Measurements from ENCODE around the gene RNF145. TPM values are rescaled to one million over a fixed set of nuclear protein-coding genes. Genes with fewer than 3 reads are reported as not detected.
A peak's percentile ranks its signal among the peaks of the same experiment; 100 is the strongest.
"Not testable (repeated sequence)": the region's sequence is repeated elsewhere in the genome, so short reads cannot be mapped to it uniquely, and the experiment has no call there.

Gene RNF145
- polyA plus RNA-seq, 3 donors, result 107 to 126 (median 118) TPM

DNA sequence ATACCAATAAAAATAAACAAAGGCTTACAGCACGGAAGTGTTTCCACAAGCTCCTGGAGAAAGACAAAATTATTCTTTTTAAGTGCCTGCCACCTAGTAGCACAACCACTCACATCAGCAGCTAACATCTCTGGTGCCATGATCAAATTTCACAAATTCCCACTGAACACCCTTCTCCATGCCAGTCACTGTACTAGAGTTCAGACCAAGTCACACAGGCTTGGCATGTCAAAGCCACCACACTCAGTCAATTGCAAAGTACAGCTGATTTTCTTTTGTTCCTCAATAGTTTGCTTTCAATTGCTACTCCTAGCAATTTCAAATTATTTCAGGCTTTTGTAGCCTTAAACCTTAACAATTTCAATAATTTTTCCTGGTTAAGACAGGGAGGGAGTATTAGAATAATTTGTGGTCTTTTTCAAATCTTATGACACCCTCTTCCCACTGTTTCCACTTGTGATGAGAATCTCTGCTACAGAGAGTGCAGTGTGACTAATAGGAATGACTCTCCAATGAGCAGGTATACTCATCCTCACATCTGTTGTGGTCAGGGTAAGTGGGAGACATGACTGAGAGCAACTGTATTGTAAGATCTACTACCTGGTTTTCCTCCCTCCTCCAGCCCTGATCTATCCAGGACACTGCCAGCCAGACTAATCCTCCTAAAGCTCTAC, 46.2 kb downstream of the RNF145 start:
- no peak for DNase-seq (ENCODE audit: low read depth in 3 of 3, low spot score in 2 of 3)

DNA sequence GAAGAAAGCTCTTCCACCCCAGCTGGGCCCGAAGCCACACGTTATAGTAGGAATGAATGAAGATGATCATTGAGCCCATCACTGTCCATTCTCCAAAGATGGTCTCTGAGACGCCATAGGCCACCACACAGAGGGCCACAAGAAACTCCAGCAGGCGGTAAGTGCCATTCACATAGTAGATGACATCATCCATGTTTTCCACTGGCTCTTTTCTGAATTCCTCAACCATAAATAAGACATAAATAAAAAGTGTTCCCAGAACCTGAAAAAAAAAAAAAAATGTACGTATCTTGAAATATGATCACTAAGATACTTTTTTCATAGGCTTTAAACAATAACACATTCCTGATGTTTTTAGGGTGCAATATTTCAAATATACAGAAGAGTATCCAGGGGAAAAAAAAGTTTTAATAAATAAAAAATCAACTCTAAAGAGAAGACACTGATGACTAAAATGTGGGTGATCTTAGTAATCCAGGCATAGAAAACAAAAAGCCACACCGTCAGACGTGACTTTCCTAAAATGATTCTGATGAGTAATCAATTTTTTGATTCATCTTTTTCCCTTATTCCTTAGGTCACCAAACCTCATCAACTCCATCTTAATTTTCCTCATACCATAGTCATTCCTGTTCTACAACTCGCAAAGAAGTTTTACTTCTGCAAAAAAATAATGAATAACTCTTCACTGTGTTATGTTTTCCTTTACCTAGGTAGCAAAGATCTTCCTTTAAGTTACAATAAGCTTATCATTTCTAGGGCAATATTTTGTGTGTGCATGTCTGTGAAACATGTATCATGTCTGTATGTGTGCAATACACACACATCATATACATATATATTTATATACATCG, 47.8 kb downstream of the RNF145 start:
- no peak for DNase-seq (ENCODE audit: low read depth in 3 of 3, low spot score in 2 of 3)

DNA sequence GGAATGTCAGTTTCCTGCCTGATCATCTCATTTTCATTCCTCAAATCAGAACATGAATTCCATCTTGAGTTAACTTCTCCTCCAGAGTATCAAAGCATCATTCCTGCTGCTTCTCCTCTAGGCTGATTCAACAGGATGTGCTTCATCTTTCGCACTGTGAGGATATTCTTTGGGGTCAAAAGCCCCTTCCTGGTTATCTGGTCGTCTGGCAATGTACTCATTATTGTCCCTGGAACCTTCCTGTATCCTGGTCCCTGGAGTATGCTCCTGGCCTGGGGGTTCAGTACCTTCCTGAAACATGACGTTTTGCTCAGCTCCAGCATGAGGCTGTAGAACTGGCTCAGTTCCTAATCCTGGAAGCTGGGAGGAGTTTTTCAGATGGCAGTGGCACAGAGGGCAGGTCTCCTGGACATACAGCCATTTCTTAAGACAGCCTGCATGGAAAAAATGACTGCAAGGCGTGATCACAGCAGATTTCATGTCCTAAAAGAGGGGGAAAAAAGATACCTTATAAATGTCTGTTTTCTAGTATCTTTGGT, 50.7 kb downstream of the RNF145 start:
- not testable (repeated sequence) for DNase-seq (ENCODE audit: low read depth in 3 of 3, low spot score in 2 of 3)

DNA sequence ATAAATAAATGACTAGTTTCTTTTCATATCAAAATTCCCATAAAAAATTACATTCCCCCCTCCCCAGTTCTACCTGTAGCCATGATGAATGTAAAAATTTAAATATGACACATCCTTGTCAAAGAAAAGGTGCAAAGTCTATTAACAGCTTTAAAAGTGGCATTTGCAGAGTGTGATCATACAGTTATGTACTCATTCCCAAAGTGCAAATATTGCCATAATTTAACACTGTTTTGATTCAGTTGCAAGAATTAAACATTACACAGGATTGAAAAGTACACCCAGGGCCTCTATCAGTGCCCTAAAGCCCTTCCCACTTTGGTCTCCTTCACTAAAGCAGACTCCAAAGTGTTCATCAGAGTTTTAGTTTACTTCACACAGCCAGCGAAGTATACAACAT, 51.8 kb downstream of the RNF145 start:
- DNase-seq (ENCODE audit: low read depth in 3 of 3, low spot score in 2 of 3), result no peak

DNA sequence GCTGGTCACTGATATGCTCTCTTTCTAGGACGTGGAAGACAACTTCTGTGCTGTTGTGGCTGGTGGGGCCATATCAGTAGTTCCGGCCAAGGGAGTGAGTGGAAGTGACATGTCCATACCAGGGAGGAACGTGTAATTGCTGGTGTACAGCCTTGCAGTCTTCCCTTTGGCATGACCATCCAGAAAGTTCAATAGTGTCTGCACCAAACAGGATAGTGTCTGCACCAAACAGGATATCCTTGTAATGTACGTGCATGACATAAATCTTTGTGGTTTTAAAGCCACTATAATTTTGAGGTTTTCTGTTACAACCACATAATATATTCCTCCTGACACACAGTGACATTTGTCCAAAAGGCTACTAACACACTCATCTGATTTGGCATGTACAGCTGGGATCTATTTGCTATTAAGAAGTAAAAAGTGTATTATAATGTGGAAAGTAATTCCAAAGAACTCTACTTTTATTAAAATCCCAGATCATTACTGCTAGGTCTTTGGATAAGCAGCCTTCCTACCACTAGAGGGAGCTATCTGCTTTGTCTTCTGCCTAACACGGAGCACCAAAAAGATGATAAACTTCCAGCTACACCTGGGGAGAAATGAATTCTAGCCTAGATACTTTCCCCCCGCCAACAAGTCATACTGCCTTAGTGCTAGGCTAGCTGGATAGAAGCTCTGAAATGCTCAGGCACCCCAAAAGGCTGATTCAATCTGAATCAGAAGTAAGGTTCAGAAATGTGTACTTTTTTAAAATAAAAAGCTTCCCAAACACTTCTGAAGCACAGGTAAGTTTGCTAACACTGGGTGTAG, 52.7 kb downstream of the RNF145 start:
- DNase-seq (ENCODE audit: low read depth in 3 of 3, low spot score in 2 of 3), result peak; percentile 45 to 62 (median 57)

DNA sequence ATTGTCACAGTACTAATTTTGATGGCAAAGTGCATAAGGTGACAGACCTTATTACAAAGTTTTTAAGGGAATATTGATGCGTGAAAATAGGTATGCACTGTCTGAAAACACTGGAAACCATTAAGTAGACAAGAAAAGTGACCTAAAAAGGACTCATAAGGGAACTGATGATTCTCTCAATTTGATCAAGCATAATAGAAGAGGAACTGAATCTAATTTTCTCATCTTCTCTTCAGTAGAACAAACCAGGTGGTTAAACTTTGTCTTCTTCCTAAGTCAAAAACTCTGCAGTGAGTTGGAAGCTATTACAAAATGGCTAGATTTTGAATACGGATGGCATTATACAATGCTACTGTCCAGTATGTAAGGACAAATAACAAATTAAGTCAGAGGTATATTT, 53.4 kb downstream of the RNF145 start:
- DNase-seq (ENCODE audit: low read depth in 3 of 3, low spot score in 2 of 3), result no peak

DNA sequence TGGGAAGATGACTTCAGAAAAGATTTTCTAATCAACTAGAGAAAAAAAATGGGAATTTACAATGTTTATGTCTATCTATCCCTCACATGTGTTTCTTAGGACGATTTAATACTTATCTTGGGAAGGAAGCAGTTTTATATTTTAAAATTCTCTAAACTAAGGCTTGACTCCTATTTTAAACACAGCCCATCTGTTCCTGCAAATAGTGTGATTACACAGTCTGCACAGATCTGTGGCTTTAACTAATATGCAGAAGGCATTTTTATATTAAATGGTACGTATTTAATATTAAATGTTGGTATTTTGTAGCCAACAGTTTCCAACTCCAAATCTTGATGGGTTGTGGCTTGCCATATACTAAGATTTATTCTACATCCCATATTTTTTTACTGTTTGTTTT, 56.5 kb downstream of the RNF145 start:
- DNase-seq (ENCODE audit: low read depth in 3 of 3, low spot score in 2 of 3), result no peak

DNA sequence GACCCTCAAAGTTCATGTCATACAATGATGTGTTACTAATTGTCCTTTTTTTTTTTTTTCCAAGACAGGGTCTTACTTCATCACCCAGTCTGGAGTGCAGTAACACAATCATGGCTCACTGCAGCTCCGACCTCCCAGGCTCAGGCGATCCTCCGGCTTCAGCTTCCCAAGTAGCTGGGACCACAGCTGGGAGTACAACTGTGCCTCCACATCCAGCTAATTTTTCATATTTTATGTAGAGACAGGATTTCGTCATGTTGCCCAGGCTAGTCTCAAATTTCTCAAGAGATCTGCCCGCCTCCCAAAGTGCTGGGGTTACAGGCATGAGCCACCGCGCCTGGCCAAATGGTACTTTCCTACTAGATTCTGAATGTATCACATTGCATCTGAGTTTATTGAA, 60.3 kb downstream of the RNF145 start:
- no peak for DNase-seq (ENCODE audit: low read depth in 3 of 3, low spot score in 2 of 3)

DNA sequence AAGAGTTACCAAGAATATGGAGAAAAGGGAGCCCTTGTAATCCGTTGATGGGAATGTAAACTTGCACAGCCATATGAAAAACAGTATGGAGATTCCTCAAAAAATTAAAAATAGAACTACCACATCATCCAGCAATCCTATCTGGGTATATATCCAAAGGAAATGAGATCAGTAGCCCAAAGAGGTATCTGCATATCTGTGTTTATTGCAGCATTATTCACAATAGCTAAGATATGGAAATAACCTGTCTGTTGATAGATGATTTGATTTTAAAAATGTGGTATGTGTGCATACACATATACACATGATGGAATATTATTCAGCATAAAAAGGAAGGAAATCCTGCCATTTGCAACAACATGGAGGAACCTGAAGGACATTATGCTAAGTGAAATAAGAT, 61.4 kb downstream of the RNF145 start:
- DNase-seq (ENCODE audit: low read depth in 3 of 3, low spot score in 2 of 3), result no peak

DNA sequence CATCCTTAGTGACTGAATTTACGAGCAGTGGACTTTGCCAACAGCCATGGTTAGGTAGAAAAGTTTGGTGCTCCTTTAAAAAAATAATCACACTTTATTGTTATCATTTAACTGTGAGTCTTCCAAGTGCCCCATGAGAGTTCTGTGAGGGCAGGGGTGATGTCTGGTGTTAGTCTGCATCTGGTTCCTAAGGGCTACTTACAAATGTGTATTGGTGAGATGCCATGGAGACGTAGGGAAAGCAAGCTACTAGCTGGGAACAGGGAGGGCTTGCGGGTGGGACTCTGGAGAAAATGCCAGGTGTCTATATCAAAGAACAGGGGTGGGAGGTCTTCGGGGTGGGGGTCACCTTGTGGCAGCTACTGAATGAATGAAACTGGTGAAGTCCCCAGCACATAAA, 62.5 kb downstream of the RNF145 start:
- DNase-seq (ENCODE audit: low read depth in 3 of 3, low spot score in 2 of 3), result no peak

DNA sequence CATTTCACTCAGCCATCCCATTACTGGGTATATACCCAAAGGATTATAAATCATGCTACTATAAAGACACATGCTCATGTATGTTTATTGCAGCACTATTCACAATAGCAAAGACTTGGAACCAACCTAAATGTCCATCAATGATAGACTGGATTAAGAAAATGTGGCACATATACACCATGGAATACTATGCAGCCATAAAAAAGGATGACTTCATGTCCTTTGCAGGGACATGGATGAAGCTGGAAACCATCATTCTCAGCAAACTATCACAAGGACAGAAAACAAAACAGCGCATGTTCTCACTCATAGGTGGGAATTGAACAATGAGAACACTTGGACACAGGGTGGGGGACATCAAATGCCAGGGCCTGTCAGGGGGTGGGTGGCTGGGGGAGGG, 64.2 kb downstream of the RNF145 start:
- DNase-seq (ENCODE audit: low read depth in 3 of 3, low spot score in 2 of 3), result not testable (repeated sequence)

DNA sequence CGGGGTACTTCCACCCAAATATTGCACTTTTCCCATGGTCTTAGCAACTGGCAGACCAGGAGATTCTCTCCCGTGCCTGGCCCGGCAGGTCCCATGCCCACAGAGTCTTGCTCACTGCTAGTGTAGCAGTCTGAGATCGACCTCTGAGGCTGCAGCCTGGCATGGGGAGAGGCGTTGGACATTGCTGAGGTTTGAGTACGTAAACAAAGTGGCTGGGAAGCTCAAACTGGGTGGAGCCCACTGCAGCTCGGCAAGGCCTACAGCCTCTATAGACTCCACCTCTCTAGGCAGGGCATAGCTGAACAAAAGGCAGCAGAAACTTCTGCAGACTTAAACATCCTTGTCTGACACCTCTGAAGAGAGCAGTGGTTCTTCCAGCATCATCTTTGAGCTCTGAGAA, 69.6 kb downstream of the RNF145 start:
- no peak for DNase-seq (ENCODE audit: low read depth in 3 of 3, low spot score in 2 of 3)

DNA sequence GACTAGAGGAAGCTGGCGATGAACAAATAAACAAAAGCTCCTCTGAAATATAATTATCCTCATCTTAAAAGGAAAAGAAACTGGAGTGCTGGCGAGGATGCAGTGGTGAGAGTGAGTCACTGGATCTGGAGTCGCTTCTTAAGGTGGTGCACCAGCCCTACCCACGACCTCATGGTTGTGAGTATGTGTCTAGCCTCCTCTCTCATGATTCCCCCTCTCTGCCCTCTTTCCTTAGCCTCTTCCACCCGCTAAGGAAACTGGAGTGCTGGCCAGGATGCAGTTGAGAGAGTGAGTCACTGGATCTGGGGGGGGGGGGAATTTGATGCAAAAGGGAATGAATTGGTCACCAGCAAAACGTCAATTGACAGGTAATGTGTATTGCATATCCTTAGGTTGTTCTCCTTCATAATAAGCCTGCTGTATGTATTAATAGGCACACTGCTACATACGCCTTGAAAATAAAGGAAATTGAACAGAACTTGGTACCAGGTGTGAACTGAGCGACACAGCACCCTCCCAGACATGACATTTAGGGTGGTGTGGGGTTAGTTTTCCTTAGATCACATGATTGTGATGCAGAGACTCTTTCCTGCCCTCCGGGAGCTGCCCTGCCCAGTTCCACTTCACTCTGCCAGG, 73.3 kb downstream of the RNF145 start:
- DNase-seq (ENCODE audit: low read depth in 3 of 3, low spot score in 2 of 3), result no peak

DNA sequence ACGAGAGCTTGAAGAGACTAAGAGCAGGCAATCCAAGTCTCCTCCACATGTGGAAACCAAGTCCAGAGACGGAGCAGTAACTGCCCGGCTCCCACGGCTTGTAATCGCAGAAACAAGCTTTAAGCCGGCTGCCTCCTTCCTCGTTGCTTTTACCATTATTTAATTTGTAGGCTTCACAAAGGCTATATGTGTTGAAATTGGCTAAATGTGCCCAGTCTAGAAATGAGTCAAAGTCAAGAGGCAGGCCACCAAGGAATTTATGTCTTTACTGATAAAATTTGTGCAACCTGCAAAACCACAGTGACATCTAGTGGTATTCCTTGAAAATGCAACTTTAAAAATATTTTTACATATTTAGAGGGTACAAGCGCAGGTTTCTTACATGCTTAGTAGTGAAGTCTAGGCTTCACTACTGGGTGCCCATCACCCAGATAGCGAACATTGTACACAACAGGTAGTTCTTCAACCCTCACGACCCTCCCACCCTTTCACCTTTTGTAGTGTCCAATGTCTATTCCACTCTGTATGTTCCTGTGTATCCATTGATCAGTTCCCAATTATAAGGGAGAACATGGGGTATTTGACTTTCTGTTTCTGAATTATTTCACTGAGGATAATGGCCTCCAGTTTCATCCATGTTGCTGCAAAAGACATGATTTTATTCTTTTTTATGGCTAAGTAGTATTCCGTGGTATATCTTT, 76.2 kb downstream of the RNF145 start:
- peak; percentile 33 to 52 (median 48) for DNase-seq (ENCODE audit: low read depth in 3 of 3, low spot score in 2 of 3)

DNA sequence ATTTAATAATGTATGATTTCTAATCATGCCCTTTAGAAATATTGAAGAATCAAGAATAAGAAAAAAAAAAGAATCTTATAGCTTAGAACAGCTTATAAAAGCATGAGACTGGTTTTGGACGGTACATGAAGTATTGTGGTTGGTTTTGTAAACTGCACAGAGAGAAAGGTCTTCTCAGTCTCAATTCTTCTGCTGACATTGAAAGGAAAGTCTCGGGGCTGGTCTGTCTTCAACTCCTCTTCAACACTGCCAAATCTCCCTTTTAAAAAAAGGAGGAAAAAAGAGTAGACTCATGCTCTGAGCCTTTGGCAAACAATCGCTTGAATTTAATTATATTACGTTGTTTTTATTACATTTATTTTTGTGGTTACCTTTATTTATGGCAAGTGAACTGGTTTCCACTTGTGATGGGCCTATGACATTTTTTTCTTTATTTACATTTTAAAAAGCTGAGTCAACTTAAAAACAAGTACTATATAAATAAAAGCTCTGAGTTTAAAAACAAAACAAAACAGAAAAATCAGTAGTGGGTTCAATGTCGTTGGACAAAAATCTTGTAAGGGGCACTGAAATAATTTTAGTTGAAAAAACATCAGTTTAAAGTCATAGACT, 76.8 kb downstream of the RNF145 start:
- DNase-seq (ENCODE audit: low read depth in 3 of 3, low spot score in 2 of 3), result no peak

DNA sequence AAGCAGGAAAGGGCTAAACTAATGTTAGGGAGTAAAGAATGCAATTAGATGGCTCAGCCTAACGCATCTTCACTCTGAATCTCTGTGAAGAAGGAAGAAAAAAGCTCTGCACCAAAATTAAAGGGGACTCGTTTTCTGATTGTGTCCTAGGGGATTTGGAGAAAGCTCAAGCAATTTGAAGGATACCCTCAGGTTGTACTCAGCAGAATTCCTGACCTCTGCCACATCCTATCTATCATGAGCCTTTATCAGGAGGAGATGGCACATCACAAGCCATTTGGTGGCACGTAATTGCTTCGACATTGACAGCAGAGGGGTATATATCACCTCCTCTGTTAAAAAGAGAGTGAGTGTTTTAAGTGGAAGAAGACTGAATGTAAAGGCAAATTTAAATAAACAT, 77.4 kb downstream of the RNF145 start:
- no peak for DNase-seq (ENCODE audit: low read depth in 3 of 3, low spot score in 2 of 3)

DNA sequence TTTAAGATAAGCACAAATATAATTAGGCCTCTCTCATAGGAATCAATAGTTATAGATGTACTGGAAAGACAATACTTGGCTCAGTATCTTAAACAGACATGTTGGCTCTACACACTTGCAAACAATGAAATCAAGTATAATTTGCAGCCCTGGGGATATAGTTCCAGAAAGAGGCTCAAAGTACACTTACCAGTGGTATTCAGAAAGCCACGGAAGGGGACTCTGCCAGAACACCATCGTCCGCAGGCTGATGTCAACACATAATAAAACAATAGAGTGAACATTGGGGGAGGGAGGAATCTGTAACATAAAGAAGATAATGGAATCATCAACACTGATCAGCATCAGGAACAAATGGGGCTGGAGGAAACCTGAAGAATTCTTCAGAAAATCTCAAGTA, 78.5 kb downstream of the RNF145 start:
- no peak for DNase-seq (ENCODE audit: low read depth in 3 of 3, low spot score in 2 of 3)

DNA sequence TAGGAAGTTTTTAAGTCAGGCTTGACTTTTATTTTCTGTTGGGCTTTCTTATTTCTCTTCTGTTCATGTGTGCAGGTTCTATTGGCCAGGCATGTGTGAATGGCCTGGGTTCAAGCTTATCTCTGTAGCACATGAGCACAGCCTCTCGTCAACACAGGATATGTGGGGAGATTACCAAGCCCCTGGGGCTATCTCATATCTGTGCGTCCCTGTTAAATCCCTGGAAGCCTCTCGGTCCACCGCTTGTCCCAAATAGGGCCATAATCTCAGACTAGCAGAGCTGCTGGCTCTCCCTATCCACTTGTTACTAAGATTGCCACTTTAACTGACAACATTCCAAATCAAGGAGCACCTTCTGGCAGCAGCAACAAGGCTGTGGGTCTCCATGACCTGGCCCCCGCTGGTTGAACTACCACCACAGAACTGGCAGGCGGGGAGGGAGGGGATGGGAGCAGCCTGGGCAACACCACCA, 81.2 kb downstream of the RNF145 start:
- no peak for DNase-seq (ENCODE audit: low read depth in 3 of 3, low spot score in 2 of 3)

DNA sequence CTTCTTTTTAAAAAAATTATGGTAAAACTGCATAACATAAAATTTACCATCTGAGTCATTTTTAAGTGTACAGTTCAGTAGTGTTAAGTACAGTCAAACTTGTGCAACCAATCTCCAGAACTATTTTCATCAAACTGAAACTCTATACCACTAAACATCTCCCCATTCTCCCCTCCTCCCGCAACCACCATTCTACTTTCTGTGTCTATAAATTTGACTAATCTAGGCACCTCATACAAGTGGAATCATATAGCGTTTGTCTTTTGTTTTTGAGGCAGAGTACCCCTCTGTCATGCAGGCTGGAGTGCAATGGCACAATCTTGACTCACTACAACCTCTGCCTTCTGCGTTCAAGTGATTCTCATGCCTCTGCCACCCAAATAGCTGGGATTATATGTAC, 85.7 kb downstream of the RNF145 start:
- no peak for DNase-seq (ENCODE audit: low read depth in 3 of 3, low spot score in 2 of 3)

Data from right renal cortex interstitium (tissue), 3 donors.